ENCODE data around the gene KRT6C.

The KRT6C gene

GRCh38 chr12:52439845-52440244 is 33.8 kb downstream of the KRT6C start:
- DNase-seq = no peak
- Histone ChIP-seq H3K36me3 (replicated peaks) (no peaks in the 10 kb centered on the region), H3K27ac (no peak overlapping the region), H3K27me3 (replicated peaks) (no peaks in the 10 kb centered on the region), H3K4me3 (ENCODE audit: low read depth, low read length) (no peak overlapping the region)
- in situ Hi-C loops (cut with HindIII; ENCODE audit: low pct_ligation_motif_present, low sequenced_read_pairs) = no loop called here
- TF ChIP-seq, protein P1, sequence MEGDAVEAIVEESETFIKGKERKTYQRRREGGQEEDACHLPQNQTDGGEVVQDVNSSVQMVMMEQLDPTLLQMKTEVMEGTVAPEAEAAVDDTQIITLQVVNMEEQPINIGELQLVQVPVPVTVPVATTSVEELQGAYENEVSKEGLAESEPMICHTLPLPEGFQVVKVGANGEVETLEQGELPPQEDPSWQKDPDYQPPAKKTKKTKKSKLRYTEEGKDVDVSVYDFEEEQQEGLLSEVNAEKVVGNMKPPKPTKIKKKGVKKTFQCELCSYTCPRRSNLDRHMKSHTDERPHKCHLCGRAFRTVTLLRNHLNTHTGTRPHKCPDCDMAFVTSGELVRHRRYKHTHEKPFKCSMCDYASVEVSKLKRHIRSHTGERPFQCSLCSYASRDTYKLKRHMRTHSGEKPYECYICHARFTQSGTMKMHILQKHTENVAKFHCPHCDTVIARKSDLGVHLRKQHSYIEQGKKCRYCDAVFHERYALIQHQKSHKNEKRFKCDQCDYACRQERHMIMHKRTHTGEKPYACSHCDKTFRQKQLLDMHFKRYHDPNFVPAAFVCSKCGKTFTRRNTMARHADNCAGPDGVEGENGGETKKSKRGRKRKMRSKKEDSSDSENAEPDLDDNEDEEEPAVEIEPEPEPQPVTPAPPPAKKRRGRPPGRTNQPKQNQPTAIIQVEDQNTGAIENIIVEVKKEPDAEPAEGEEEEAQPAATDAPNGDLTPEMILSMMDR (IDR thresholded peaks at IDR 0.05; ENCODE audit: low read depth, low read length, missing control alignments) = no peak

GRCh38 chr12:52439420-52439819 is 34.2 kb downstream of the KRT6C start:
- TF ChIP-seq, protein P1 (IDR thresholded peaks at IDR 0.05; ENCODE audit: low read depth, low read length, missing control alignments) = no peak

DNA sequence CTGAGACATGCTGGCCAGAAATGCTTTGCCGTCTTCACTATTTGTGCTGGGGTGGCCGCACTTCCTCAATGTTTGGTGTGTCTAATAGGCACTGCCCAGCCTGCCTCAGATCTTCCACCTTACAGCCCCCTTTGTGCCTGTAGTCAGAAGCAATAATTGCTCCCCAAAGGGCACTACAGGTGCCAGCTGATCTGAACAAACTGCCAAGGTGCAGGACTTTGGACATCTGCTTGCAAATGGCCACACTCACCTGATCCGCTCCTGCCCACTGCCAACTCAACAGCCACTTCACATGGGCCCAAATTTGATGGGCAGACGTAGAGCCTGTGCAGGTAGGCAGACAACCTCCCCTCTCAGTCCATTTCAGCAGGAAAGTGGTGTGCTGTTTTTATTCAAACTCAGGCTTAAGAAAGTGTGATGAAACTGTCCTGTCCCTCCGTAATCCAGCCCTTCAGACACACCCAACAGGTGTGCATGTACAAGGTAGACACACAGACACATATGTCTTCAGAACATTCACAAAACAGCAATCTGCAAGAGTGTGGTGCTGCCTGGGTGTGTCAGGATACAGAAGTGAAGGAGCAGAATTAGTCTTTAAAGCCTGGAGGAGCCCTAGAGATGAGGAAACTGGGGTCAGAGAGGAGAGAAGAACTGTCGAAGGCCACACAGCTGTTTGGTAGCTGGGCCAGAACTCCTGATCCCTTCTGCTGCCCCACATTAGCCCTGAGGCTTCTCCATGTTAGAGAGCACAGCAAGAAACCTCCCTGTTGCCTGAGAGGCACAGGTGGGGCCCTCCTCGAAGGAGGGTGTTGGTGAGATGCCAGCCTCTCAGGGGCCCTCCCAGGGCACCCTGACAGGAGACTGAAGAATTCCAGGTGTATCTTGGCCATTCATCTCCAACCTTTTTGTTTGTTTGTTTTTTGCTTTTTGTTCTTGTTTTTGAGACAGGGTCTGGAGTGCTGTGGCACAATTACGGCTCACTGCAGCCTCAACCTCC is 35.0 kb downstream of the KRT6C start:
- Histone ChIP-seq H3K36me3 (replicated peaks) (no peaks in the 10 kb centered on the region), H3K4me3 (ENCODE audit: low read depth, low read length) (no peak overlapping the region), H3K27ac (no peak overlapping the region), H3K27me3 (replicated peaks) (no peaks in the 10 kb centered on the region)
- in situ Hi-C loops (cut with HindIII; ENCODE audit: low pct_ligation_motif_present, low sequenced_read_pairs) = no loop called here
- TF ChIP-seq, protein P1 (IDR thresholded peaks at IDR 0.05; ENCODE audit: low read depth, low read length, missing control alignments) = no peak
- DNase-seq = no peak

More at GRCh38 chr12:52439420-52439819, 34.2 kb downstream of the KRT6C start:
- no peak for DNase-seq
- H3K27me3 ChIP-seq (replicated peaks) = no peaks in the 10 kb centered on the region
- H3K4me3 ChIP-seq (ENCODE audit: low read depth, low read length) = no peak overlapping the region
- in situ Hi-C loops (cut with HindIII; ENCODE audit: low pct_ligation_motif_present, low sequenced_read_pairs) = no loop called here
- no peak overlapping the region for H3K27ac ChIP-seq
- H3K36me3 ChIP-seq (replicated peaks) = no peaks in the 10 kb centered on the region

DNA sequence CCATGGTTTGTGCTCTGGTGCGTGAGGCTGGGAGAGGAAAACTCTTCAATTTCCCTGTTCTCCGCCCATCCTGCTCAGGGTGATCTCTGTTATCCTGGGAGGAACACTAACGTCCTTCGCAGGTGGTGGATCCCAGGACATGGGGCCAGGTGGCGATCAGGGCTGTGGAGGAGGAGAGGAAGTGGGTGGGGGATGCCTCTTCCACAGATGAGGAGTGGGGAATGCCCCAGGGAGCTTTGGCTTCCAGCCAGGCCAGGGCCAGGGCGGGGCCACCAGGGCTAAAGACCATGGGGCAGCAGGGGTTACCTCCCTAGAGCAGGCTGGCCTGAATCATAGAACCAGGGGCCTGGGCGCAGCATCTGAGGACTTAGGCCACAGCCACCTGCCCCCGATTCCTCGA is 36.1 kb downstream of the KRT6C start:
- Histone ChIP-seq H3K4me3 (ENCODE audit: low read depth, low read length) (no peak overlapping the region), H3K36me3 (replicated peaks) (no peaks in the 10 kb centered on the region), H3K27me3 (replicated peaks) (no peaks in the 10 kb centered on the region), H3K27ac (no peak overlapping the region)
- no peak for DNase-seq
- TF ChIP-seq, protein P1 (IDR thresholded peaks at IDR 0.05; ENCODE audit: low read depth, low read length, missing control alignments) = no peak
- in situ Hi-C loops (cut with HindIII; ENCODE audit: low pct_ligation_motif_present, low sequenced_read_pairs) = no loop called here

DNA sequence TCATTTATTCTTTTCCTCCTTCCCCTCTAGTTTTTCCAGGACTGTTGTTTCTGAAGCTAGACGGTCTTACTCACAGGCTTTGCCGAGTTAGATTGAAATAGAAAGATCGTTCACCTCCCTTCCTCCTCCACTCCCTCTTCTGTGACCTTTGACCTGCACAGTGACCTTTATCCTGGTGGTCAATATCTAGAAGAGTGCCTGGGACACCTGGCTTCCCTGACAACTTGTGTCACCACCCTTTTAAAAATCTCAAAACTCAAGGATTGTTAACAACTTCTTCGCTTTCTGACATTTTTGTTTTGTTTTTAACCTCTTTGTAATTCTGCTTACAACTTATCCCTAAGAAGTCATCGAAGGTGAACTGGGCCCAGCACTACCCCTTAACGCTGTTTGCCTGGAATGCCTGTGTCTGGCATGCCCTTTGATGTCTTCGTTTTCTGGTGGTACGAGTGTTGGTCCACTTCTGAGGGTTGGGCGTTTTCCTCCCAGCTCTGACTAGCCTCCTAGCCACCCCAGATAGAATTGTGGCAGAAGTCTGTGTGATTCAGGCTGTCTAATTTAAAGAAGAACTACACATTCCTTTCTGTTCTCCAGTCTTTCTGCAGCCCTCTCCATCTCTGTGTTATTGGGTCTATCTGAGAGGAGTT is 36.7 kb downstream of the KRT6C start:
- DNase-seq = no peak
- H3K36me3 ChIP-seq (replicated peaks) = no peaks in the 10 kb centered on the region
- no peak overlapping the region for H3K4me3 ChIP-seq (ENCODE audit: low read depth, low read length)
- in situ Hi-C loops (cut with HindIII; ENCODE audit: low pct_ligation_motif_present, low sequenced_read_pairs) = no loop called here
- TF ChIP-seq, protein P1 (IDR thresholded peaks at IDR 0.05; ENCODE audit: low read depth, low read length, missing control alignments) = no peak
- H3K27ac ChIP-seq = no peak overlapping the region
- H3K27me3 ChIP-seq (replicated peaks) = no peaks in the 10 kb centered on the region
